Measurements from ENCODE around the gene USP36. TPM values are rescaled to one million over a fixed set of nuclear protein-coding genes. Genes with fewer than 3 reads are reported as not detected.

Gene USP36
- total RNA-seq, 1 donor from 2014 or later, result 64.7 TPM

DNA sequence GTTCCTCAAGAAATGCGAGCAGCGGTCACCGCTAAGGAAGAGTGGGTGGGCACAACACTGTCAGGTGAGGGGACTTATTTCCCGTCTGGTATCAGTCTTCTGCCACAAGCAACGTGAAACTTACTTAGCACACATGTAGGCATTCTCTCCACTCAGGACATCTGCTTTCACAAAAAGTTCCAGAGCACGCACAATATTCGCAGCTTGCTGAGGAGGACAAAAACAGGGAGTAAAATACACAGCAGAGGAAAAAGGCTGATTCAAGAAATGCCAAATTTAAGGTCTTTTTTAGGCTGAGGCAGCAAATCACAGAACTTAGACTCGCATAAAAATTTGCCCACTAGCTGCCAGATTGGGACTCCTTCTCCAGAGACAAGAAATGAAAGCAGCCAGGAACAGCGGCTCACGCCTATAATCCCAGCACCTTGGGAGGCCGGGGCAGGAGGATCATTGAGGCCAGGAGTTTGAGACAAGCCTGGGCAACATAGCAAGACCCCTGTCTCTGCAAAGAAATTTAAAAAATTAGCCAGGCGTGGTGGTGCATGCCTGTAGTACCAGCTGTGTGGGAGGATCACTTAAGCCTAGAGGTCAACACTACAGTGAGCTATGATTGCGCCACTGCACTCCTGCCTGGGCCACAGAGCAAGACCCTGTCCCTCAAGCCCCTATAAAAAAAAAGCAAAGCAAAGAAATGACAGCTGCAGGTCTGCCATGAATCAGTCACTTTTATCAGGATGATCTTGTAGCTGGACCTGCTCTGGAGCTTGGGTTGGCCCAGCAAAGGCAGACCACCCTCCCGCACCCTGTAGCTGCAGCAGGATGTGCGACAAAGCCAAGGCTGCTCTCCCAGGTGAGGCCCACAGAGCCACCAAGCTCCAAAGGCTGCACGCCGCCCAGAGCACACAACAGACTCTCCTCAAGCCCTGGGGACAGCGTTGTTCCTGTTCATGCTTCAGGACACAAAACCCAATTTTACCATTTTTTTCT is 20.5 kb downstream of the USP36 start:
- Histone ChIP-seq H3K27me3 (ENCODE audit: control insufficient read depth, insufficient read depth, low read length) (no peaks in the 10 kb centered on the region), H3K36me3 (ENCODE audit: control insufficient read depth, insufficient read depth, low read length) (peaks cover 3% of the 10 kb centered on the region), H3K4me3 (ENCODE audit: low read depth, low read length) (no peak overlapping the region)
- no peak for DNase-seq (ENCODE audit: low read depth)
- no peak for TF ChIP-seq CTCF (IDR thresholded peaks at IDR 0.05; ENCODE audit: insufficient read depth, low read length, poor library complexity, severe bottlenecking)

GRCh38 chr17:78819402-78819801 is 21.2 kb downstream of the USP36 start:
- H3K36me3 ChIP-seq (ENCODE audit: control insufficient read depth, insufficient read depth, low read length), result peaks cover 3% of the 10 kb centered on the region
- H3K4me3 ChIP-seq (ENCODE audit: low read depth, low read length), result no peak overlapping the region
- DNase-seq (ENCODE audit: low read depth), result no peak
- no peak for TF ChIP-seq CTCF (IDR thresholded peaks at IDR 0.05; ENCODE audit: insufficient read depth, low read length, poor library complexity, severe bottlenecking)
- no peaks in the 10 kb centered on the region for H3K27me3 ChIP-seq (ENCODE audit: control insufficient read depth, insufficient read depth, low read length)

DNA sequence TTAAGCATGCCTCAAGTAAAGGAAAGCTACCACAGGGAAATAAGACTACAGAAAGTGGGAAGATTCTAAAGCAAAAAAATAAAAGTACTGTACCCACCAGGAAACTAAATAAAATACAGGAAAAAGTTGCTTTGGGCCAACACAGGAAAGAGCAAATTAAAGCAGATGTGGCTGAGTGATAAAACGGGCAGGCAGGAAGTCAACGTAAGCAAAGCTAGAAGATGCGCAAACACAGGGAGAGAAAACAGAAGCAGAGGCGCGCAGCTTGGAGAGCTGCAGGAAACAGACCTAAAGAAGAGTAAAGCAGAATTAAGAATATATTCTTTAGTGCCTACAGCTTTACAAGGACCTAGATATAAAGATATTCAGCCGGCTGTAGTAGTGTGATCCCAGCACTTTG is 21.7 kb downstream of the USP36 start:
- no peak overlapping the region for H3K4me3 ChIP-seq (ENCODE audit: low read depth, low read length)
- no peak for TF ChIP-seq CTCF (IDR thresholded peaks at IDR 0.05; ENCODE audit: insufficient read depth, low read length, poor library complexity, severe bottlenecking)
- H3K27me3 ChIP-seq (ENCODE audit: control insufficient read depth, insufficient read depth, low read length), result no peaks in the 10 kb centered on the region
- no peak for DNase-seq (ENCODE audit: low read depth)
- H3K36me3 ChIP-seq (ENCODE audit: control insufficient read depth, insufficient read depth, low read length), result peaks cover 7% of the 10 kb centered on the region

DNA sequence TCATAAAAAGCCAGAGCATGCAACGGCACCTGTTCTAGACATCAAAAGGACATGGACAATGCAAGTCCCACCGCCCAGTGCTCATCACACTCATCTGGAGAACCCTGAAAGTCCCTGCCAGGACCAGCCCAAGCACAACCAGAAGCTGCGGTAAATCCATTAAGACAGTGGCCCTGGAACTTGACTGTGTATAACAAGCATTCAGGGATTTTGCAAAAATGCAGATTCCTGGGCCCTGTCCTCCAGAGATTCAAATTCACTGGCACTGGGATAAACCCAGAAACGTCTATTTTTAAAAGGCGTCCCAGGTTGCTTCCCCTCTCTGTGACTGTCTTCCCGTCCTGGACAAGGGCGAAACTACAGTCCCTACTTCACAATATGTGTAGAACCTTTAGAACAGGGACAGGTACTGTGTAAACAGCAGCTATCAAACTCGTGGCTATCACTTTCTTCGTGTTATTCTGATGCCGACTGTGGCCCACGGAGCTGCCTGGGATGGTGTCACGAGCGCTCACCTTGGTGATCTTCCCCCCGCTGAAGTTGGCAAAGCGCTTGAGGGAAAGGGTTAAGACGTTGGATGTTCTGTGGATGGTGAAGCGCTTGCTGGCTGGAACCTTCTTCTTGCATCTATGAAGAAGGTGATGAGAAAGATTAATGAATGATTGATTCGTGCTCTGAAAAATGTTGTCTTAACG is 22.3 kb downstream of the USP36 start:
- peaks cover 7% of the 10 kb centered on the region for H3K36me3 ChIP-seq (ENCODE audit: control insufficient read depth, insufficient read depth, low read length)

GRCh38 chr17:78817123-78817522 is 23.5 kb downstream of the USP36 start:
- Histone ChIP-seq H3K4me3 (ENCODE audit: low read depth, low read length) (no peak overlapping the region), H3K27me3 (ENCODE audit: control insufficient read depth, insufficient read depth, low read length) (no peaks in the 10 kb centered on the region), H3K36me3 (ENCODE audit: control insufficient read depth, insufficient read depth, low read length) (peaks cover 7% of the 10 kb centered on the region)
- no peak for TF ChIP-seq CTCF (IDR thresholded peaks at IDR 0.05; ENCODE audit: insufficient read depth, low read length, poor library complexity, severe bottlenecking)
- DNase-seq (ENCODE audit: low read depth), result no peak

More for the DNA sequence above, 22.3 kb downstream of the USP36 start:
- no peaks in the 10 kb centered on the region for H3K27me3 ChIP-seq (ENCODE audit: control insufficient read depth, insufficient read depth, low read length)
- TF ChIP-seq CTCF (IDR thresholded peaks at IDR 0.05; ENCODE audit: insufficient read depth, low read length, poor library complexity, severe bottlenecking), result no peak
- no peak overlapping the region for H3K4me3 ChIP-seq (ENCODE audit: low read depth, low read length)
- DNase-seq (ENCODE audit: low read depth), result no peak
